GM21576 (cell line): ENCODE measurements around the gene ELN.
"Not testable (repeated sequence)": the region's sequence is repeated elsewhere in the genome, so short reads cannot be mapped to it uniquely, and the experiment has no call there.

Experiments
- ATAC-seq: cut with Tn5 transposase; IDR thresholded peaks from one replicate; pipeline ENCODE4 v1.9.1; 2021; ENCODE audit warnings: mild to moderate bottlenecking, moderate library complexity; ENCODE audit not compliant: unreplicated experiment

ELN gene

DNA sequence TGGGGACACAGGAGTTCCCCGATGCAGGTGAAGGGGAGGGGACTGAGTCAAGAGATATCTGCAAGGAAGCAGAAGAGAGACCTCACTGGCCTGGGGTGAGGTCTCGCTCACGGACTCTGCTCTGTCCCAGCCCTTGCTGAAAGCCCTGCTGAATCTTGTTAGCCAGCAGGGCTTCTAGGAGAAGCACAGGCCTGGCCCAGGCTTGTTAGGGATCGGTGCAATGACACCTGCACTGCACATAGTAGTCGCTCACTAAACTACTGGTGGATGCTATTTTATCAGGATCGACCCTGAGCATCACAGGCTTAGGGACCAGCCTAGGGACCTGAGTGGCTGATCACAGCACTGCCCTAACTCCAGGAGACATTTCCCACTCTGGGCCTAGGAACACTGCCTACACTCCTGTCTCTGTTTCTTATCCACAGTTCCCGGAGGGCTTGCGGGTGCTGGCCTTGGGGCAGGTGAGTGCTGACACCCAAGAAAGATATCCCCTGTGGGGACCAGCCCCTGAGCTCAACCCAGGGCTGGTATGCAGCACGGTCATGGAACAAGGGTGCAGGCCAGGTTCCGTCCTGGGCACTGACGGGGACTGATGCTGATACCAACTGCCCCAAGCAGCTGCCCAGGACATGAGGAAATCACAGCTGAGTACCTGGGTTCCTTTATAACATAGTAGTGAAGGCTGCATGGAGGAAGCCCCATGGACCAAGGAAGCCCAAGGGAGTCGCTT is 13.0 kb downstream of the ELN start:
- ATAC-seq, result no peak

DNA sequence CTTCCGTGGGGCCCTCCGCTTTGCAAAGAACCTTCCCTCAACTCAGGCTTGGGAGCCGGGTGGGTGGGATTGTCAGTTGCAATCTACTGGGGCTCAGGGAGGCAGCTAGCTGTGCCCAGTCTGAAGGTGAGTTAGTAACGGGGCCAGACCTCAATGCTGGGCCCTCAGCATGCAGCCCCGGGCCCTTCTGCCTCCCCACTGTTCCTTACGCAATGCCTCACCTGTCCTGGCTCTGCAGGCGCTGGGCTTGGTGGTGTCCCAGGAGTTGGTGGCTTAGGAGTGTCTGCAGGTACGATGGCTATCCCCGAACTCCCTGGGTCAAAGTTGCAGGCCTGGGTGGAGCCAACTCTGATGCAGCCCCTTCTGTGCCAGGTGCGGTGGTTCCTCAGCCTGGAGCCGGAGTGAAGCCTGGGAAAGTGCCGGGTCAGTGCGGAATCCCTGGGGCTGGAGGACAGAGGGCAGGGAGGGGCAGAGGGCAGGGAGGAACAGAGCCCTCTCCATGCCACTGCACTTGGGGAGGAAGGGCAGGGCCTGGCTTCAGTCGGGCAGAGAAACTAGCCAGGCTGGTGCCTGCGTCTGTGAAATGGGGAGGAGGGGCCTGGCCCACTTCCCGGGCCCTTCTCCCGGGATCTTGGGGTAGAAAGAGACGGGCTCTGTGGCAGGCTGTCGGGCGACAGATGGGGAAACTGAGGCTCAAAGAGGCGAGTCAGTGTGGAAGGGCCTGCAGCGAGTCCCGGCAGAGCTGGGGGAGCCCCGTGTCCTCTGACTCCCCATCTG is 15.0 kb downstream of the ELN start:
- ATAC-seq, result no peak

DNA sequence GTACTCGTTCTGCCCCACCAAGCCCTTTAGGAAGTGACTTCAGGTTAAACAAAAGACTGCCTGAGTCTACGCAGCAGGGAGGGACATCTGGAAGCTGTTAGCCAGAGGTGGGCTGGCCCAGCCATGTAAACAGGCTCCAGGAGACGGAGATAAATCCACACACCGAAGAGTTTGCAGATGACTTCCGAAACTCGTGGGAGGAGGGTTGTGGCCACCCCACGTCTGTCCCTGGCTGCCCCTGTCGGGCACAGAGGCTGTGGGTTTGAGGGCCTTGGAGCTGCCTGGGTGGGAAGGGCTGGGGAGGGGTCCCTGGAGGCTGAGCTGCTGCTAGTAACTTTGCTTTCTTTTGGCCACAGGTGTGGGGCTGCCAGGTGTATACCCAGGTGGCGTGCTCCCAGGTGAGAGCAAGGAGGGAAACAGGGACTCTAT is 15.6 kb downstream of the ELN start:
- ATAC-seq, result no peak

DNA sequence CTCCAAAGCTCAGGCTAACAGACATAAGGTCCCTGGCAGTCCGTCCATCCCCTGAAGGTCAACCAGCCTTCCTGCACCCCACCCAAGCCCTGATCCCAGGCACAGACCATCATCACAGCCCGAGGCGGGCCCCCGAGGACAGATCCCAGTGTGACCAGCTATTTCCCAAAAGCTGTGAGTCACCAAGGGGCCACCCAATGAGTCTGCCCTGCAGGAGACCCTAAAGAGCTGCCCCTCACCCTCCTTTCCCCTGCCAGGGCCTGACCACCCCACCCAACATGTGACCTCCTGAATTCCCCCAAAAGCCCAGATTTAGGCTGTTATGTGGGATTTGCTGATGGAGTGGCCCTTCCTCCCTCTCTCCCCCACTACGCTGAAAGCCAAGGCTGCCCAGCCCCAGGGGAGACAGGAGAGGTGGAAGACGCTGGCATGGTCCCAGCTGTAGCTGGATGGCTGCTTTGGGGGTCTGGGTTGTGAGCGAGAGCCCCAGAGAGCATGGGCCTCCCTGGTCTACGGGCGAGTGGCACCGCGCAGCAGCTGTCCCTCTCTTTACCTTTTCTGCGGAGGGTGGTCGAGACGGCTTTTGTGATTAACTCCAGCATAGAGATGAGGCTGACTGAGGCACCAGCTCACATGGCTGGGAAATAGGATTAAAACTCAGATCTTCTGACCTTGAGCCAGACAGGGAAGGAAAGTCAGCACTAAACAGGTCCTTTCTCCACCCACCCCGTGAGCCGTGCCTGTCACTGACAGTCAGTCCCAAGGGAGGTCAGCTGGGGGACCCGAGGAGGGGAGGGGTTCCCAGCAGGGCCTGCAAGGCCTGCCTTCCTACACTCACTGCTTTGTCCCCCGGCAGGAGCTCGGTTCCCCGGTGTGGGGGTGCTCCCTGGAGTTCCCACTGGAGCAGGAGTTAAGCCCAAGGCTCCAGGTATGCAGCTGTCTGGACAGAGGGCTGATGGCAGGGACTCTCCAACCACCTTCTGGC is 16.7 kb downstream of the ELN start:
- ATAC-seq, result no peak

DNA sequence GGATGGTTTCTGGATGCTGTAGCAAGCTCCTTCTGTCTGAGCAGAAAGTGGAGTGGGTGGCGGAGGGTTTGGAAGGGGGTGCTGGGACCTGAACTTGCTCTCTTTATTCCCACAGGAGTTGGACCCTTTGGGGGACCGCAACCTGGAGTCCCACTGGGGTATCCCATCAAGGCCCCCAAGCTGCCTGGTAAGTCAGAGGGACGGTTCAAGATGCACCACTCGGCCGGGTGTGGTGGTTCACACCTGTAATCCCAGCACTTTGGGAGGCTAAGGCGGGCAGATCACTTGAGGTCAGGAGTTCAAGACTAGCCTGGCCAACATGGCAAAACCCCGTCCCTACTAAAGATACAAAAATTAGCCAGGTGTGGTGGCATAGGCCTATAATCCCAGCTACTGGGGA is 18.6 kb downstream of the ELN start:
- not testable (repeated sequence) for ATAC-seq

DNA sequence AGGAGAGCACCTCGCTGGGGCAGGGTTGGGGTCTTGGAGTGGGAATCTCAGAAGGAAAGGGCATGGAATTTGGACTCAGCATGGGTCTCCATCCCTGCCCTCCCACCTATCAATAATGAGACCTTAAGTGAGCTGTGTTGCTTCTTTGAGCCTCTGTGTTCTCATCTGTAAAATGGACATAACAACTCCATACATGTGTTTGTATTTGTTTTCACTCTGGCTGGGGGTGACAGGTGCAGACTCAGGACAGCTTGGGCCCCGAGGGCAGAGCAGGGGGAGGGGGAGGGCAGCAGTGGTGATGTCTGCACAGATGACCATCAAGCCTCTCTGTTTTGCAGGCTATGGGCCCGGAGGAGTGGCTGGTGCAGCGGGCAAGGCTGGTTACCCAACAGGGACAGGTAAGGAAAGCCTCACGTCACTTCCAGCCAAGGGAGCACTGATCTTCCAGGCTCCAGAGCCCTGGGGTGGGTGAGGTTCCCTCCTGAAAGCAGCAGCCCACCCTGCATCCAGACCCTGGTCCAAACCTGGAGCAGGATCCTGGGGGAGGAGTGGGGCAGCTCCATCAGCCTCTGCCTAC is 19.9 kb downstream of the ELN start:
- no peak for ATAC-seq

DNA sequence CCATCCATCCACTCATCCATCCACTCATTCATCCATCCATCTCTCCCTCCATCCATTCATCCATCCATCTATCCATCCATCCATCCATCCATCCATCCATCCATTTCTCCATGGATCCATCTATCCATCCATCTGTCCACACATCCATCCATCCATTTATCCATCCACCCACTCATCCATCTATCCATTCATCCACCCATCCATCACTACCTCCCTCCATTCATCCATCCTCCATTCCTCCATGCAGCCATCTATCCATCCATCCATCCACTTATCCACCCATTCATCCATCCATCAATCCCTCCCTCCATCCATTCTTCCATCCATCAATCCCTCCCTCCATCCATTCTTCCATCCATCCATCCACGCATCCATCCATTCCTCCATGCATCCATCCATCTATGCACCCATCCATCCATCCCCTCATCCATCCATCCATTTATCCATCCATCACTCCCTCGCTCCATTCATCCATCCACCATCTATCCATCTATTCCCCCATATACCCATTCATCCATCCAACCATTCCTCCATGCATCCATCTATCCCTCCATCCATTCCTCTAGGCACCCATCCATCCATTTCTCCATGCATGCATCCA is 21.1 kb downstream of the ELN start:
- ATAC-seq, result no peak

DNA sequence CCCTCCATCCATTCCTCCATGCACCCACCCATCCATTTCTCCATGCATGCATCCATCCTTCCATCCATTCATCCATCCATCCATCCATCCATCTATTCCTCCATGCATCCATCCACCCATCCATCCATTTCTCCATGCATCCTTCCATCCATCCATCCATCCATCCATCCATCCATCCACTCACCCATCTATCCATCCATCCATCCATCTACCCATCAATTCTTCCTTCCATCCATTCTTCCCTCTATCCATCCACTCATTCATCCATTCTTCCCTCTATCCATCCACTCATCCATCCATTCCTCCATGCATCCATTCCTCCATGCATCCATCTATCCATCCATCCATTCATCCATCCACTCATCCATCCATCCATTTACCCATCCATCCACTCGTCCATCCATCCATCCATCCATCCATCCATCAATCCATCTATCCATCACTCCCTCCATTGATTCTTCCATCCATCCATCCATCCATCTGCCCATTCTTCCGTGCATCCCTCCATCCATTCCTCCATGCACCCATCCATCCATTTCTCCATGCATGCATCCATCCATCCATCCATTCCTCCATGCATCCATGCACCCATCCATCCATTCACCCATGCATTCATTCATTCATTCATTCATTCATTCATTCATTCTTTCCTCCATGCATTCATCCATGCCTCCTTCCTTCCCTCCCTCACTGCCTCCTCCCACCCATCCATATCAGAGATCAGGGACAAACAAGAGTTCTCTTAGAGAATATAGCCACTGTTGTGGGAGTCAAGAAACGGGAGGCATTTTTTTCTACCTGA is 22.2 kb downstream of the ELN start:
- ATAC-seq, result no peak

DNA sequence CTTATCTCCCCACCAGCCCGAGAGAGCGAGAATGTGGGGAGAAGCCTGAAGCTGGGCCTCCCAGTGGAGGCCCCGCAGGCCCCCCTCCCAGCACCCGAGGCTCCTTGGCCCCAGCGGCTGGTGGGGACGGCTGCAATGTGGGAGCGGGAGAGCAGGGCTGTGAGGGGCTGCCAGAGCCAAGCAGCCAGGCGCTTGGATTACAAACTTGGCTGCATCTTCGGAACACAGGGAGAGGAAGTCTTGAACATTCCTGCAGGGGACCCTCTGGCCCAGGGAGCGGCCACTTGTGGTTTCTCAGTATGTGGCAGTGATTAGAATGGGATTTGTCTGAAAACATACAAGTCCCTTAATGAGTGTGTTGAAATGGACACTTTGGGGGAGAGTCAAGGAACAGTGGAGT is 23.2 kb downstream of the ELN start:
- ATAC-seq, result no peak

DNA sequence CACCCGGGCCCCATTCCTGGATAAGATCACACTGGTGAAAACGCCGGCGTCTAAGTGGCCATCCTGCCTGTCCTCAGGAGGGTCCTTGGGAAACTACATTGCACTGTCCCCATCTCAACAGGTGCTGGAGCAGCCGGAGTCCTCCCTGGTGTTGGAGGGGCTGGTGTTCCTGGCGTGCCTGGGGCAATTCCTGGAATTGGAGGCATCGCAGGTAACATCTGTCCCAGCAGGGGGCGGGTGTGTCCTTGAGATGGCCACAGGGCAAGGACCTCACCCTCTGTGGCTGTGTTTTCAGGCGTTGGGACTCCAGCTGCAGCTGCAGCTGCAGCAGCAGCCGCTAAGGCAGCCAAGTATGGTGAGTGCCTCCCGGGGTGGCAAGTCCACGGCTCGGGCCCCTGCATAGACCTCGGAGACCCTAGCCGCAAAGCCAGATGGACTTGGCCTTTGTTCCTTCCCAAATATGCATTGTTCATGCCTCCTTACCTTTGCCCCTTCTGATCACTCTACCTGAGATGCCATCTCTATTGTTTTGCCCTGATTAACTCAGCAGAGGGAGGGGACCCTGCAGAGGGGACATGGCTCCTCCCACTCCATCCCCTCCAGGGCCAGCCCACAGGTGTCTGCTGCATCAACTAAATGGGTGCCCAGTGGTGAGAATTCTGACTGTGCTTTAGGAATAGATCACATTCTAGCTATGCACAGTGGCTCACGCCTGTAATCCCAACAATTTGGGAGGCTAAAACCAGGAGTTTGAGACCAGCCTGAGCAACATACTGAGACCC is 23.8 kb downstream of the ELN start:
- no peak for ATAC-seq

DNA sequence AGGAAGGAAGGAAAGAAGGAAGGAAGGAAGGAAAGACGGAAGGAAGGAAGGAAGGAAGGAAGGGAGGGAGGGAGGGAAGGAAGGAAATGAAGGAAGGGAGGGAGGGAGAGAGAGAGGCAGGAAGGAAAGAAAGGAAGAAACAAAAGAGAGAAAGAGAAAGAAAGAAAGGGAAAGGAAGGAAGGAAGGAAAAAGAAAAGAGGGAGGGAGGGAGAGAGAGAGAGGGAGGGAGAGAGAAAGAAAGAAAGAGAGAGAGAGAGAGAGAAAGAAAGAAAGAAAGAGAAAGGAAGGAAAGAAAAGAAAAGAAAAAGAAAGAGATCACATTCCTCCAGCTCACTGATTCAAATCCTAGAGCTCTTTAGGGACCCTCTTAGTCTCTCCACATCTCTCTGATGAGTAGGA is 24.7 kb downstream of the ELN start:
- no peak for ATAC-seq

DNA sequence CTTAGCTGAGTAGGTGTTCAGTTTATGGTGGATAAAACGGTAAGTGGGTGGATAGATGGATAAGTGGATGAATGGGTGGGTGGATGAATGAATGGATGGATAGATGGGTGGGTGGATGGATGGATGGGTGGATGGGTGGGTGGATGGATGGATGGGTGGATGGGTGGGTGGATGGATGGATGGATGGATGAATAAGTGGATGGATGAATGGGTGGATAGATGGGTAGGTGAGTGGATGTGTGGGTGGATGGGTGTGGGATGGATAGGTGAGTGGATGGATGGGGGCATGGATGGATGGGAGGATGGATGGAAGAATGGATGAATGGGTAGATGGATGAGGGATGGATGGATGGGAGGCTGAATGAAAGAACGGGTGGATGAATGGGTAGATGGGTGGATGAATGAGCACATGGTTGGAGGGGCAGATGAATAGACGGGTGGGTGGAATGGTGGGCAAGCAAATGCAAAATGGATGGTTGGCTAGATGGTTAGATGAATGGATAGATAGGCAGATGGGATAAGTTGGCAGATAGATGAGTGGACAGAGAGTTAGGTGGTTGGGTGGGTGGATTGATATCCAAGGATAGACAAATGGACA is 25.7 kb downstream of the ELN start:
- no peak for ATAC-seq

DNA sequence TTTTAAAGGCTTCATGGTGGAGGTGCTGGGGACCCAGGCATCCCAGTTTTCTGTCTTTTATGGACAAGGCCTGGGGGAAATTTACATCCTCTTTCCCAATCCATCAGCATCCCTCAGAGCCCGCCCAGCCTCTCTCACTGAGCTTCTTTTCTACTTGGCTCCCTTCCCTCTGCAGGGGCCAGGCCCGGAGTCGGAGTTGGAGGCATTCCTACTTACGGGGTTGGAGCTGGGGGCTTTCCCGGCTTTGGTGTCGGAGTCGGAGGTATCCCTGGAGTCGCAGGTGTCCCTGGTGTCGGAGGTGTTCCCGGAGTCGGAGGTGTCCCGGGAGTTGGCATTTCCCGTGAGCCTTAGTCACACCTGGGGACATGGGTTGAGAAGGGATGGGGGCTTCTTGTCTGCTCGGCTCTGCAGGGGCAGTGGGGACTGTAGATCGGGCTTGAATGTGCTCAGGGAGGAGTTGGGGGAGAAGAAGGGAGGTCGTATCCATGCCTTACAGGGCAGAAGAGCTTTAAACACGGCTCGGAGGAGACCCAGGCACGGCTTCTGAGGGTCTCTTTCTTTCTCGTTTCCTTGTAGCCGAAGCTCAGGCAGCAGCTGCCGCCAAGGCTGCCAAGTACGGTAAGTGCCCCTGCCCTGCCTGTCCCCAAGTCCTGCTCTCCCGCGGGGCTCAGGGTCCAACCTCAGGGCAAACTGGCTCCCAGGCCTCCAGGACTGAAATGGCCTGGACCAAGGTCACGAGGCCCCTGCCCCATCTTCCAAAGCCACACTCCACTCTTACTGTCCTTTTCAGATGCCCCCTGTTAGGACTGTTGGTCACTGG is 28.3 kb downstream of the ELN start:
- no peak for ATAC-seq

DNA sequence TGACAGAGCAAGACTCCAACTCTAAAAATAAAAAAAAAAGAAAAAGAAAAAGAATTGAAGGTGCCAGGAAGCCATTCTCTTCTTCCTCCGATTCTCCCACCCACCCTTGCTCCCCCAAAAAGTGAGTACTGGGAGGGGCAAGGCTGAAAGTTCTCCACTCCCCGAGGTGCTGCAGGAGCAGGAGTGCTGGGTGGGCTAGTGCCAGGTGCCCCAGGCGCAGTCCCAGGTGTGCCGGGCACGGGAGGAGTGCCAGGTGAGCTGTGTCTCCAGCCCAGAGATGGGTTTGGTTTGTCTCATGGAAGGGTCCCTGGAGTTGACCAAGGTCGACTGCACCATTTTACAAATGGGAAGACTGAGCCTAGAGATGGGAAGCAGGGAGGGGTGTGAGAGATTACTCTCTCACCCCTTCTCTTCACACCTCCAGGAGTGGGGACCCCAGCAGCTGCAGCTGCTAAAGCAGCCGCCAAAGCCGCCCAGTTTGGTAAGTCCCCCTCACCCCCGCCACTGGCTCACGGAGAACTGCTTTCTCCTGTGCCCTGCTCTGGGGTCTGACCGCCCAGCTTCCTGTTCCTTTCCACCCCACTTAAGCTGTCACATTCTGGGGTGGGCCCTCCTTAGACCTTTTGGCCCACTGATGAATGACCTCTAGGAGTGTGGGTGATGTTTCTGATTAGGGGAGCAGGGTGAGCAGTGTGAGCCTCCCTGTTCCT is 29.4 kb downstream of the ELN start:
- no peak for ATAC-seq

DNA sequence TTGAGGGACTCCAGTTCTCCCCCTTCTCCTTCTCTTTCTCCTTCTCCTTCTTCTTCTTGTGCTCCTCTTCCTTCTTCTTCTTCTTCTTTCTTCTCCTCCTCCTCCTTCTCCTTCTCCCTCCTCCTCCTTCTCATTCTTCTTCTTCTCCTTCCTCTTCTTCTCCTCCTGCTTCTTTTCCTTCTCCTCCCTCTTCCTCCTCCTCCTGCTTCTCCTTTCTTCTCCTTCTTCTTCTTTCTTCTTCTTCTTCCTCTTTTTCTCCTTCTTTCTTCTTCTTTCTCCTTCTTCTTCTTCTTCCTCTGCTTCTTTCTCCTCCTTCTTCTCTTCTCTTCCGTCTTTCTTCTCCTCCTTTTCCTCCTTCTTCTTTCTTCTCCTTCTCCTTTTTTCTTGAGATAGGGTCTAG is 30.0 kb downstream of the ELN start:
- no peak for ATAC-seq

DNA sequence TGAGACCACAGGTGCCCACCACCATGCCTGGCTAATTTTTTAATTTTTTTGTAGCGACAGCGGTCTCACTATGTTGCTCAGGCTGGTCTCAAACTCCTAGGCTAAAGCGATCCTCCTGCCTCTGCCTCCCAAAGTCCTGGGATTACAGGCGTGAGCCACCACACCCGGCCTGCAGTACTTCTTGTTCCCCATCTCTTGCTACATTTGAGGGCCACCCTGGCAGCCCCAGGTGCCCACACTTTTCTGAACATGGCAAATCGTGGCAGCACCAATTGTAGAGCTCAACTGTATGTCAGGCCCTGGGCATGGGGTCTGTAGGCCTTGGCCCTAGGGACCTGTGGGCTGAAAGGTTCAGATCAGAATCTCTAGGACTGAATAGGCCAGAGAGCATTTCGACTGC is 30.5 kb downstream of the ELN start:
- ATAC-seq, result no peak

DNA sequence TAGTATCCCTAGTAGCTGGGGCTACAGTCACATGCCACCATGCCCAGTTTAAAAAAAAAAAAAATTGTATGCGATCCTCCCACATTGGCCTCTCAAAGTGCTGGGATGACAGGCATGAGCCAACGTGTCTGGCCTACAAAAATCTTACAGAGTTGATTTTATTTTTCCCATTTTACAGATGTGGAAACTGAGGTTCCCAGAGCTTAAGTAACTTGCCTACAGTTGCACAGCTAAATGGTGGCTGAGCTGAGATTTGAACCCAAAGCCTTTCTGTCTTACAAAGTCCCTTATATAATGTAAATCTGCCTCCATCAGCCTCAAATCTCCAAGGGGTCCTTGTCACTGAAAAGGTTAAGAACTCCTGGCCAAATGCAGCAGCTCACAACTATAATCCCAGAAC is 31.1 kb downstream of the ELN start:
- ATAC-seq, result no peak
